Trophoblast cell (in vitro differentiated cells and primary cell): ENCODE results near the gene PML.
"Not testable (repeated sequence)": the region's sequence is repeated elsewhere in the genome, so short reads cannot be mapped to it uniquely, and the experiment has no call there.

Source experiments
- DNase-seq, 2 donors: peaks; one replicate each; pipeline ENCODE4 v3.0.0-alpha.2; 2016
- H2AFZ ChIP-seq: 2 replicates; pipeline ENCODE4 v1.6.1; 2013; ENCODE audit warnings: low read length, moderate library complexity, mild to moderate bottlenecking; ENCODE audit not compliant: insufficient read depth, poor library complexity
- H2AK5ac ChIP-seq: 2 replicates; pipeline ENCODE4 v1.6.1; 2013; ENCODE audit warnings: mild to moderate bottlenecking, low read length
- H2BK120ac ChIP-seq: 2 replicates; pipeline ENCODE4 v1.6.1; 2013; ENCODE audit warnings: low read length, mild to moderate bottlenecking, moderate library complexity; ENCODE audit not compliant: insufficient read depth, poor library complexity
- H2BK12ac ChIP-seq: 2 replicates; pipeline ENCODE4 v1.6.1; 2013; ENCODE audit warnings: mild to moderate bottlenecking, low read length, moderate library complexity
- H2BK5ac ChIP-seq: 2 replicates; pipeline ENCODE4 v1.6.1; 2013; ENCODE audit warnings: low read length, low read depth, moderate library complexity, mild to moderate bottlenecking; ENCODE audit not compliant: poor library complexity
- H3K14ac ChIP-seq: 2 replicates; pipeline ENCODE4 v1.6.1; 2013; ENCODE audit warnings: mild to moderate bottlenecking, low read length
- H3K18ac ChIP-seq: 2 replicates; pipeline ENCODE4 v1.6.1; 2013; ENCODE audit warnings: mild to moderate bottlenecking, low read length
- H3K23ac ChIP-seq: 2 replicates; pipeline ENCODE4 v1.6.1; 2013; ENCODE audit warnings: low read length
- H3K27ac ChIP-seq: 2 replicates; pipeline ENCODE4 v1.5.1; 2013; ENCODE audit warnings: low read depth, mild to moderate bottlenecking, inconsistent platforms, low read length, moderate library complexity
- H3K27me3 ChIP-seq: 2 replicates; pipeline ENCODE4 v1.6.1; 2013; ENCODE audit warnings: inconsistent platforms, mild to moderate bottlenecking, low read length, moderate library complexity; ENCODE audit not compliant: insufficient read depth
- H3K36me3 ChIP-seq, 2 experiments: 1 replicate in 1 of 2; 2 replicates in 1 of 2; pipeline ENCODE4 v1.6.1; 2013; ENCODE audit warnings: low read length in 2 of 2, mild to moderate bottlenecking in 2 of 2, moderate library complexity in 1 of 2; ENCODE audit not compliant: insufficient read depth in 2 of 2, control insufficient read depth in 1 of 2
- H3K4ac ChIP-seq: 2 replicates; pipeline ENCODE4 v1.6.1; 2013; ENCODE audit warnings: low read depth, mild to moderate bottlenecking, low read length, moderate library complexity
- H3K4me1 ChIP-seq, 2 experiments: 1 replicate in 1 of 2; 2 replicates in 1 of 2; pipeline ENCODE4 v1.6.1; 2013; ENCODE audit warnings: low read length in 2 of 2, mild to moderate bottlenecking in 2 of 2, moderate library complexity in 1 of 2; ENCODE audit not compliant: insufficient read depth in 2 of 2, control insufficient read depth in 1 of 2
- H3K4me2 ChIP-seq: 2 replicates; pipeline ENCODE4 v1.6.1; 2013; ENCODE audit warnings: inconsistent platforms, mild to moderate bottlenecking, low read length, moderate library complexity
- H3K4me3 ChIP-seq: 2 replicates; pipeline ENCODE4 v1.5.1; 2013; ENCODE audit warnings: mild to moderate bottlenecking, low read depth, low read length, inconsistent platforms
- H3K79me1 ChIP-seq: one replicate; pipeline ENCODE4 v1.6.1; 2013; ENCODE audit warnings: low read length
- H3K79me2 ChIP-seq: 2 replicates; pipeline ENCODE4 v1.6.1; 2013; ENCODE audit warnings: low read length, mild to moderate bottlenecking; ENCODE audit not compliant: control insufficient read depth, insufficient read depth, poor library complexity
- H3K9ac ChIP-seq: 2 replicates; pipeline ENCODE4 v1.6.1; 2013; ENCODE audit warnings: mild to moderate bottlenecking, low read length
- H3K9me3 ChIP-seq: 2 replicates; pipeline ENCODE4 v1.6.1; 2013; ENCODE audit warnings: low read depth, mild to moderate bottlenecking, control low read depth, inconsistent platforms, low read length; ENCODE audit not compliant: insufficient read depth
- H4K12ac ChIP-seq: 2 replicates; pipeline ENCODE4 v1.6.1; 2013; ENCODE audit warnings: low read depth, mild to moderate bottlenecking, low read length, moderate library complexity
- H4K8ac ChIP-seq: 2 replicates; pipeline ENCODE4 v1.6.1; 2013; ENCODE audit warnings: low read depth, mild to moderate bottlenecking, low read length, moderate library complexity
- H4K91ac ChIP-seq: one replicate; pipeline ENCODE4 v1.6.1; 2013; ENCODE audit warnings: low read depth, mild to moderate bottlenecking, low read length, moderate library complexity
- WGBS: extraction: QIAGEN DNeasy Blood & Tissue Kit; methylation state at CpG from one replicate; pipeline ENCODE4 v1.1.7; 2013; ENCODE audit warnings: missing lambda C conversion rate; ENCODE audit not compliant: insufficient read length, insufficient coverage; ENCODE audit errors: extremely low coverage; 5-methylcytosine and 5-hydroxymethylcytosine counted together

The PML gene

DNA sequence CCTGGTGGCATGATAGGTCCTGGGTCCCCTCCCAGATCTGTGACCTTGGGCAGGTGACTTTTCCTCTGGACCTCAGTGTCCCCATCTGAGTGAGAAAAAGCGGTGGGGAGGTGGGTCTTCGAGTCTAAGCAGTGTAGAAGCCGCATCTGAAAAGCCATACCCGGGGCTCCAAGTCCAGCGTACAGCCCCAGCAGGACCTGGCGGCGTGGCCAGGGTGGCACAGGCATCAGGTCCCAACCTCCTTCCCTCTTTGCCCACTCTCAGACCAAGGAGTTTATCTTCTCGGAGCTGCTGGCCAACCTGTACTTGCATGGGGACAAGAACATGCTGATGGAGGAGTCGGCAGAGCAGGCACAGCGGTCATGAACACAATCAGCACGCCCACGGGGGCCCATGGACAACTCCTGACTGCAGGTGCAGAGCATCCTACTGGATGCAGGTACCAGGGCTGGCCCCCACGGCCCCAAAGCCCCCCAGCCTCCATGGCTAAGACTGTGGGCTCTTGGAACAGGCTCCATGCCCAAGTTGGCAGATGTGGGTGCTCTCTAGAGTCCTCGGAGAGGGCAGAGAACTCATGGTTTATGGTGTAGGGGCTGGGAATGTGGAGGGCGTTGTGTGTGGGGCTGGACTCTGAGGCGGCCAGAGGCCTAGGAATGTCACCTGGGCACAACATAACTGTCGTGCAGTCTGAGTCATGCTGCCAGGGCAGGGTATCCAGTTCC lies 69.1 kb downstream of the PML start:
- WGBS: no CpG with 5 or more reads among the region's 17 CpGs

DNA sequence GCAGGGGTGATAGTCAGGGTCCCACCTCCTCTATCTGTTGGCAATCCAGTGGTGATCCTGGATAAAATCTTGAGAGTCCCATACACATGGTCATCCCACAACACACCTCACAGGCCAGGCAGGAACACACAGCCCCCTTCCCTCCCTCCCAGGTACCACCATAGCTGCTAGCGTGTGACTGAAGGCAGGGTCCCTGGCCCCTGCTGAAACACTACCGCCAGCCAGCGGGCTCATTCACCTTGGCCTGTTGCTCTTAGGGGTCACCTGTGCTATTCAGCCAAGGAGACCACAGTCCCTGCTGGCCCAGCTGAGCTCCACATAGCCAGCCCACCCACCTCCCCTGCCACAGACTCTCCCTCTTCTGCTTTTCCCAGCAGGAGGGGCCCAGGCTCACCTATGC lies 69.7 kb downstream of the PML start:
- H4K8ac ChIP-seq, H3K23ac ChIP-seq, H2BK5ac ChIP-seq, H2BK120ac ChIP-seq, H3K18ac ChIP-seq, H3K4ac ChIP-seq, H4K12ac ChIP-seq, H3K9ac ChIP-seq, H3K79me1 ChIP-seq, H2BK12ac ChIP-seq, H3K4me1 ChIP-seq, H3K9me3 ChIP-seq, H3K36me3 ChIP-seq, H3K27me3 ChIP-seq, H4K91ac ChIP-seq, DNase-seq, H3K14ac ChIP-seq, H3K4me2 ChIP-seq, H3K79me2 ChIP-seq, H3K27ac ChIP-seq, H2AFZ ChIP-seq, H2AK5ac ChIP-seq, H3K4me3 ChIP-seq: not testable (repeated sequence)
- WGBS: no CpG with 5 or more reads among the region's 3 CpGs

More for the DNA sequence above, 69.1 kb downstream of the PML start:
- not testable (repeated sequence) for DNase-seq, H2BK5ac ChIP-seq, H3K18ac ChIP-seq, H4K8ac ChIP-seq, H3K9me3 ChIP-seq, H2AK5ac ChIP-seq, H3K27me3 ChIP-seq, H3K27ac ChIP-seq, H3K9ac ChIP-seq, H3K79me2 ChIP-seq, H4K91ac ChIP-seq, H3K4ac ChIP-seq, H3K4me2 ChIP-seq, H2BK12ac ChIP-seq, H3K4me3 ChIP-seq, H2AFZ ChIP-seq, H3K23ac ChIP-seq, H3K79me1 ChIP-seq, H3K36me3 ChIP-seq, H3K4me1 ChIP-seq, H3K14ac ChIP-seq, H4K12ac ChIP-seq, H2BK120ac ChIP-seq

DNA sequence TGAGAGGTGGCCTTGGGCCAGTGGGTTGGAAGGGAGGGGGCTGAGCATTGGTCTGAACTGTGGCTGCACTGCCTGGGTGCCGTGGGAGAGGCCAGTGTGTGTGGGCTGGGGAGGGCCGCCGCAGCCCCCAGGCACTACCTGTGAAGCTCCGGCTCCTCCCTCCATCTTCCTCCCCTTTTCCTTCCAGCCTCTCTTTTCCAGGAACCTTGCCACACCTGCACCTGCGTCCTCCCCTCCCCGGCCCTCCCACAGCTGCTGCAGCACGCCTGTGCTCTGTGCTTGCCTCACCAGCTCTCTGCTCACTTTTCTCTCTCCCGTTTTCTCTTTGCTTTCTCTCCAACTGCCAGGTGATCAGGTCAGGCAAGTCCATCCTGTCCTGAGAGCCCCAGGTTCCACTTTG lies 70.3 kb downstream of the PML start:
- H2BK120ac ChIP-seq, H2BK5ac ChIP-seq, H3K79me1 ChIP-seq, H3K23ac ChIP-seq, H3K18ac ChIP-seq, H3K14ac ChIP-seq, H3K9ac ChIP-seq, H3K9me3 ChIP-seq, H3K27ac ChIP-seq, H3K36me3 ChIP-seq, H2AFZ ChIP-seq, H3K4me3 ChIP-seq, H4K8ac ChIP-seq, H3K79me2 ChIP-seq, H3K27me3 ChIP-seq, H2BK12ac ChIP-seq, H2AK5ac ChIP-seq, H4K12ac ChIP-seq, H3K4me1 ChIP-seq, H4K91ac ChIP-seq, H3K4me2 ChIP-seq, H3K4ac ChIP-seq, DNase-seq: not testable (repeated sequence)
- WGBS: no CpG with 5 or more reads among the region's 8 CpGs

DNA sequence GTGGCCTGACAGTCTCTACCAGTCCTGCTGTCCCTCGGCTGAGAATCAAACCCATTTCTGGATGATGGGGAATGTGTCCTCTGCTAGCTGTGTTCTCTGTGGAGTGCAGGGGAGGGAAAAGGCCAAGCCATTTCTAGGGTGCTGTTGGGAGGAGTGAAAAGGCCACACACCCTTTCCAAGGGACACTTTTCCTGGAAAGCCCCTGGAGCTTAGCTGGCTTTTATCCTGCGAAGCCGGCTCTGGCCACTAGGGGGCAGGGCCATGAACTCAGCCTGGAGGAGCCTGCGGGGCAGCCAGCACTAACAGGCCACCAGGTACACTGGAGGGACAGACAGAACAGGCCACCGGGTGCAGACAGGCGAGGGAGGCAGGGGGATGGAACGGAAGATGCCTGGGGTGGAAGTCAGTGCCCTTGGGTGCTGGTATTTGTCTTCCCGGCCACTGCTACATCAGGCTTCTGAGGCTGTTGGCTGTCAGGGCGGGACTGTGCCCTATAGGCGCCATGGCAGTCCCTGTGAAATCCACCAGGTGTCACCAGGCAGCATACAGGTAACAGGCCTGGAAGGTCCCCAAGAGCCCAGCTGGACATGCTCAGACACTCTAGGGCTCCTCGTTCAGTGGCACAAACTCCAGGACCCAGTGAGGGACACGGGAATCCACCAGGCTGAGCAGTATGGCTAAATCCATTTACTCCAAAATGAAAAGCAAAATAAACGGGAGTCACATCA lies 71.3 kb downstream of the PML start:
- not testable (repeated sequence) for DNase-seq, H3K4me1 ChIP-seq, H3K9ac ChIP-seq, H3K4me2 ChIP-seq, H3K18ac ChIP-seq, H3K36me3 ChIP-seq, H2BK5ac ChIP-seq, H3K9me3 ChIP-seq, H3K79me1 ChIP-seq, H2AK5ac ChIP-seq, H2BK12ac ChIP-seq, H2BK120ac ChIP-seq, H3K14ac ChIP-seq, H3K23ac ChIP-seq, H3K4ac ChIP-seq, H4K12ac ChIP-seq, H4K91ac ChIP-seq, H2AFZ ChIP-seq, H3K27me3 ChIP-seq, H4K8ac ChIP-seq, H3K4me3 ChIP-seq, H3K79me2 ChIP-seq, H3K27ac ChIP-seq
- WGBS: no CpG with 5 or more reads among the region's 13 CpGs
